Measurements from ENCODE around the gene UGT1A9. TPM values are rescaled to one million over a fixed set of nuclear protein-coding genes. Genes with fewer than 3 reads are reported as not detected.

The UGT1A9 gene
- total RNA-seq, 4 donors from 2014 or later = not detected

- Histone ChIP-seq H3K27ac (no peak overlapping the region), H3K27me3 (peaks cover 12% of the 10 kb centered on the region), H3K9me3 (no peaks in the 10 kb centered on the region), H3K4me3 (no peak overlapping the region), H3K36me3 (no peaks in the 10 kb centered on the region), H3K4me1 (no peaks in the 10 kb centered on the region)
- no peak for TF ChIP-seq POLR2A (IDR thresholded peaks at IDR 0.05)
- TF ChIP-seq, protein P1, sequence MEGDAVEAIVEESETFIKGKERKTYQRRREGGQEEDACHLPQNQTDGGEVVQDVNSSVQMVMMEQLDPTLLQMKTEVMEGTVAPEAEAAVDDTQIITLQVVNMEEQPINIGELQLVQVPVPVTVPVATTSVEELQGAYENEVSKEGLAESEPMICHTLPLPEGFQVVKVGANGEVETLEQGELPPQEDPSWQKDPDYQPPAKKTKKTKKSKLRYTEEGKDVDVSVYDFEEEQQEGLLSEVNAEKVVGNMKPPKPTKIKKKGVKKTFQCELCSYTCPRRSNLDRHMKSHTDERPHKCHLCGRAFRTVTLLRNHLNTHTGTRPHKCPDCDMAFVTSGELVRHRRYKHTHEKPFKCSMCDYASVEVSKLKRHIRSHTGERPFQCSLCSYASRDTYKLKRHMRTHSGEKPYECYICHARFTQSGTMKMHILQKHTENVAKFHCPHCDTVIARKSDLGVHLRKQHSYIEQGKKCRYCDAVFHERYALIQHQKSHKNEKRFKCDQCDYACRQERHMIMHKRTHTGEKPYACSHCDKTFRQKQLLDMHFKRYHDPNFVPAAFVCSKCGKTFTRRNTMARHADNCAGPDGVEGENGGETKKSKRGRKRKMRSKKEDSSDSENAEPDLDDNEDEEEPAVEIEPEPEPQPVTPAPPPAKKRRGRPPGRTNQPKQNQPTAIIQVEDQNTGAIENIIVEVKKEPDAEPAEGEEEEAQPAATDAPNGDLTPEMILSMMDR (IDR thresholded peaks at IDR 0.05) = no peak
- no peak for TF ChIP-seq POLR2AphosphoS5 (IDR thresholded peaks at IDR 0.05)
- TF ChIP-seq EP300 (IDR thresholded peaks at IDR 0.05) = no peak
- DNase-seq (ENCODE audit: low spot score in 2 of 2) = peak; percentile 16 to 37
- WGBS = 91% methylated on average over 6 of the region's 8 CpGs
Observed at GRCh38 chr2:233811732-233812131, 140.0 kb downstream of the UGT1A9 start.

GRCh38 chr2:233813236-233814055 lies 141.7 kb downstream of the UGT1A9 start:
- Histone ChIP-seq H3K27me3 (peaks cover 8% of the 10 kb centered on the region), H3K9me3 (no peaks in the 10 kb centered on the region), H3K4me1 (no peaks in the 10 kb centered on the region), H3K4me3 (no peak overlapping the region), H3K27ac (no peak overlapping the region), H3K36me3 (no peaks in the 10 kb centered on the region)
- DNase-seq (ENCODE audit: low spot score in 2 of 2) = peak; percentile 25 to 34
- WGBS = 72% methylated on average over 3 of the region's 3 CpGs
- TF ChIP-seq POLR2AphosphoS5 (IDR thresholded peaks at IDR 0.05) (no peak), EP300 (IDR thresholded peaks at IDR 0.05) (no peak), POLR2A (IDR thresholded peaks at IDR 0.05) (no peak)
- TF ChIP-seq, protein P1 (IDR thresholded peaks at IDR 0.05) = no peak

DNA sequence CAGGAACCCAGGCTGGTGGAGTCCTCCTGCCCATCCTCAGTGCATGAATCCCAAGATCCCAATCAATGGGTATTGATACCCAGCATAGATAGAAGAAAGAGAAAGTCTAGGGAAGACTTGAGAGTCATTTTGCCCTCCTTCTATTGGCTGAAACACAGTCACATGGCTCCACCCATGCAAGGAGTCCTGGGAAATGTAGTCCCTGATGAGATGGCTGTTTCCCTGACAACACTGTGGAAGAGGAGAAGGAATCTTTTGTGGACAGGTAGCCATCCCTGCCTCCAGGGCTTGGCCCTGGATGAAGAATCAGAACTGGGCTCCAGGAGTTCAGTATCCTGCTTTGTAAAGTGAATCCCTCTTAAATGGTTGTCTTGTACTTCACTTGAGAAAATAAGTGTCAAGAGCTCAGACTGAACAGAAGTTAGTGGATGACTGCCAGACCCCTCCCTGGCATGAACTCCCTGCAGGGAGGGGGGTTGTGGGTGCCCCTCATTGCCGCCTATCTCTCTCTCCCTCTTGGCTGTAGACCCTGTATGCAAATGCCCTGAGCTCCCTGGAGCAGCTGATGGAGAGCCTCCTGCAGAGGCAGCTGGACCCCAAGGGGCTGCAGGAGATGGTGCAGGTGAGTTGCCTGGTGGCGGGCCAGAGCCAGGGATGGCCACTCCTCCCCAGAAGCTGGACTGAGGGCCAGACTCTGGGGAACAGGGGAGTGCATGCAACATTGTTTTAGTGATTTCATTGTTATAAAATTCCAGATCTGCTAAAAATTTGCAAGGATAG lies 142.5 kb downstream of the UGT1A9 start:
- H3K4me3 ChIP-seq = no peak overlapping the region
- no peaks in the 10 kb centered on the region for H3K9me3 ChIP-seq
- H3K4me1 ChIP-seq = no peaks in the 10 kb centered on the region
- H3K36me3 ChIP-seq = no peaks in the 10 kb centered on the region
- TF ChIP-seq, protein P1 (IDR thresholded peaks at IDR 0.05) = no peak
- TF ChIP-seq EP300 (IDR thresholded peaks at IDR 0.05) = no peak
- no peak for TF ChIP-seq POLR2A (IDR thresholded peaks at IDR 0.05)
- TF ChIP-seq POLR2AphosphoS5 (IDR thresholded peaks at IDR 0.05) = no peak
- peaks cover under 1% of the 10 kb centered on the region for H3K27me3 ChIP-seq
- DNase-seq (ENCODE audit: low spot score in 2 of 2) = peak; percentile 26 to 58
- WGBS = 42% methylated on average over 2 of the region's 2 CpGs
- no peak overlapping the region for H3K27ac ChIP-seq

- no peak for DNase-seq (ENCODE audit: low spot score in 2 of 2)
- no peak overlapping the region for H3K27ac ChIP-seq
- H3K36me3 ChIP-seq = no peaks in the 10 kb centered on the region
- no peaks in the 10 kb centered on the region for H3K9me3 ChIP-seq
- TF ChIP-seq POLR2A (IDR thresholded peaks at IDR 0.05) (no peak), POLR2AphosphoS5 (IDR thresholded peaks at IDR 0.05) (no peak), EP300 (IDR thresholded peaks at IDR 0.05) (no peak)
- TF ChIP-seq, protein P1 (IDR thresholded peaks at IDR 0.05) = no peak
- H3K27me3 ChIP-seq = no peaks in the 10 kb centered on the region
- H3K4me3 ChIP-seq = no peak overlapping the region
- 70% methylated on average over 6 of the region's 6 CpGs for WGBS
- H3K4me1 ChIP-seq = no peaks in the 10 kb centered on the region
Observed at GRCh38 chr2:233815861-233816260, 144.2 kb downstream of the UGT1A9 start.

DNA sequence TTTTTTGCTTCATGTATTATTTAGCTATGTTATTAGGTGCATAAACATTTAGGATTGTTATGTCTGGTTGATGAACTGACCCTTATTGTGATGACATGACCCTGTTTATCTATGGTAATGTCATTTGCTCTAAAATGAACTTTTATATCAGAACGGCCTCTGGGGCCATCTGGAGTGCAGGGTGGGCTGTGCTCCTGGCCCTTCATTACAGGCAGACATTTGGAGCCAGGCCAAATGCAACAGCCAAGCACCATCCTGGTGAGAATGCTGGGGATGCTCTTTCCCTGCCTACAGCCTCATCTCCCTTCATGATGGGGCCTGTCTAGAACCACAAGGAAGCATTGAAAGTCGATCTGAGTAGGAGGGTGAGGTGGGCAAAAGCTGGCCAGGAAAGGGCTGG lies 144.6 kb downstream of the UGT1A9 start:
- Histone ChIP-seq H3K4me3 (no peak overlapping the region), H3K27ac (no peak overlapping the region), H3K9me3 (no peaks in the 10 kb centered on the region), H3K4me1 (no peaks in the 10 kb centered on the region), H3K36me3 (no peaks in the 10 kb centered on the region), H3K27me3 (no peaks in the 10 kb centered on the region)
- DNase-seq (ENCODE audit: low spot score in 2 of 2) = peak in 1 of 2 donors; percentile 28
- whole genome bisulfite sequencing = 52% methylated on average over 2 of the region's 2 CpGs
- TF ChIP-seq, protein P1 (IDR thresholded peaks at IDR 0.05) = no peak
- TF ChIP-seq POLR2AphosphoS5 (IDR thresholded peaks at IDR 0.05) (no peak), POLR2A (IDR thresholded peaks at IDR 0.05) (no peak), EP300 (IDR thresholded peaks at IDR 0.05) (no peak)
